ENCODE measurements around the gene MRPL9. TPM values are rescaled to one million over a fixed set of nuclear protein-coding genes. Genes with fewer than 3 reads are reported as not detected.
"Not testable (repeated sequence)": the region's sequence is repeated elsewhere in the genome, so short reads cannot be mapped to it uniquely, and the experiment has no call there.

MRPL9 gene
- total and polyA plus RNA-seq, 2 donors (not counting 1 experiment from before 2014, with no cell fraction given), result 65.5 to 84.6 TPM

DNA sequence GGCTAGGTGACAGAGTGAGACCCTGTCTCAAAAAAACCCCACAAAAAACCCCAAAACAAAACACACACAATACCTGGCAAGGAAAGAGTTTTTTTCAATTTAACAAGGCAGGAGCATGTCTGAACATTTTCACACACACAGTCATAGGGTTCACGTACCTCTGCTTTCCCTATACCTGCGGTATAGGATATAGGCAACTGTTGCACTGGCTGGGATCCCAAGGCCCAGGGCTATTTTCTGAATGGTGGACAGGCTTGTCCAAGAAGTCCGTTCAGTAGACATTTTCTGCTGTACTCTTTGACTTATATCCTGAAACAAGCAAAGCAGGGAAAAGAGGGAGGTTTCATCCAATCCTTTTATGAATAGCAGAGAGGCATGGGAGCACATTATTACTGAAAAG is 19.4 kb upstream of the MRPL9 start:
- H4K20me1 ChIP-seq (ENCODE audit: control insufficient read depth, insufficient read depth, low read length, poor library complexity, severe bottlenecking), result no peaks in the 10 kb centered on the region
- Mint-ChIP-seq H3K9me3 (ENCODE audit: insufficient read depth) (no peaks in the 10 kb centered on the region), H3K4me1 (no peaks in the 10 kb centered on the region), H3K4me3 (no peak overlapping the region), H3K27ac (no peak overlapping the region), H3K27me3 (no peaks in the 10 kb centered on the region)
- ChIA-PET POLR2A (no interaction called here), CTCF (no interaction called here)
- 100% methylated on average over 2 of the region's 3 CpGs for WGBS (ENCODE audit: insufficient coverage)
- intact Hi-C loops (cut with micrococcal nuclease), result no loop called here
- DNase-seq (no peak), ATAC-seq (ENCODE audit: low read depth) (no peak)
- no peaks in the 10 kb centered on the region for H3K27me3 ChIP-seq (replicated peaks in 1 of 4; ENCODE audit: control extremely low read depth in 1 of 4, control insufficient read depth in 3 of 4, insufficient read depth in 4 of 4, low read length in 3 of 4)
- H3K27ac ChIP-seq (ENCODE audit: low read length in 2 of 2), result no peak overlapping the region
- no peaks in the 10 kb centered on the region for H3K9me3 ChIP-seq (ENCODE audit: control extremely low read depth in 1 of 3, control insufficient read depth in 2 of 3, insufficient read depth in 1 of 3, low read length in 2 of 3)
- no peaks in the 10 kb centered on the region for H3K4me1 ChIP-seq (ENCODE audit: control insufficient read depth in 2 of 2, insufficient read depth in 2 of 2, low read length in 2 of 2)
- no peak overlapping the region for H3K4me3 ChIP-seq (ENCODE audit: control extremely low read depth in 1 of 5, extremely low read depth in 1 of 5, insufficient read depth in 1 of 5, low read depth in 2 of 5, low read length in 4 of 5)
- H2AFZ ChIP-seq (ENCODE audit: insufficient read depth, low read depth, low read length, poor library complexity, severe bottlenecking), result no peak overlapping the region
- no peaks in the 10 kb centered on the region for H3K79me2 ChIP-seq (ENCODE audit: control insufficient read depth, insufficient read depth, low read length)
- no peak for TF ChIP-seq EZH2 (IDR thresholded peaks at IDR 0.05; ENCODE audit: borderline replicate concordance, insufficient read depth, low read depth, low read length, poor library complexity, severe bottlenecking)
- TF ChIP-seq, protein P1, sequence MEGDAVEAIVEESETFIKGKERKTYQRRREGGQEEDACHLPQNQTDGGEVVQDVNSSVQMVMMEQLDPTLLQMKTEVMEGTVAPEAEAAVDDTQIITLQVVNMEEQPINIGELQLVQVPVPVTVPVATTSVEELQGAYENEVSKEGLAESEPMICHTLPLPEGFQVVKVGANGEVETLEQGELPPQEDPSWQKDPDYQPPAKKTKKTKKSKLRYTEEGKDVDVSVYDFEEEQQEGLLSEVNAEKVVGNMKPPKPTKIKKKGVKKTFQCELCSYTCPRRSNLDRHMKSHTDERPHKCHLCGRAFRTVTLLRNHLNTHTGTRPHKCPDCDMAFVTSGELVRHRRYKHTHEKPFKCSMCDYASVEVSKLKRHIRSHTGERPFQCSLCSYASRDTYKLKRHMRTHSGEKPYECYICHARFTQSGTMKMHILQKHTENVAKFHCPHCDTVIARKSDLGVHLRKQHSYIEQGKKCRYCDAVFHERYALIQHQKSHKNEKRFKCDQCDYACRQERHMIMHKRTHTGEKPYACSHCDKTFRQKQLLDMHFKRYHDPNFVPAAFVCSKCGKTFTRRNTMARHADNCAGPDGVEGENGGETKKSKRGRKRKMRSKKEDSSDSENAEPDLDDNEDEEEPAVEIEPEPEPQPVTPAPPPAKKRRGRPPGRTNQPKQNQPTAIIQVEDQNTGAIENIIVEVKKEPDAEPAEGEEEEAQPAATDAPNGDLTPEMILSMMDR (IDR thresholded peaks at IDR 0.05), result no peak
- no peak overlapping the region for H3K4me2 ChIP-seq (replicated peaks; ENCODE audit: low read depth, low read length, poor library complexity, severe bottlenecking)
- H3K36me3 ChIP-seq (replicated peaks in 1 of 2; ENCODE audit: control extremely low read depth in 1 of 2, control insufficient read depth in 1 of 2, extremely low read depth in 1 of 2, insufficient read depth in 2 of 2, low read length in 1 of 2), result peaks cover 0 to 18% of the 10 kb centered on the region in 2 experiments
- H3K9ac ChIP-seq (ENCODE audit: low read length), result no peak overlapping the region

DNA sequence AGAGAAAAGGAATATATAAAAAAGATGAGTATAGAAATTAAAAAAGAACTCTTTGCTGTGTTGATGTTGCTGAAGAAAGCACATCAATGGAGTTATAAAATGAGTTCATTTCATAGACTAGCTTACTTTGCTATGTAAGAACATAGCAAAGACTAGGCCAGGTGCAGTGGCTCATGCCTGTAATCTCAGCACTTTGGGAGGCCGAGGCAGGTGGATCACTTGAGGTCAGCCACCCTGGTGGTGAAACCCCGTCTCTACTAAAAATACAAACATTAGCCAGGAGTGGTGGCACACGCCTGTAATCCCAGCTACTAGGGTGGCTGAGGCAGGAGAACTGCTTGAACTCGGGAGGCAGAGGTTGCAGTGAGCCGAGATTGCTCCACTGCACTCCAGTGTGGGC is 18.7 kb upstream of the MRPL9 start:
- H3K4me3 Mint-ChIP-seq; H3K4me3 ChIP-seq (ENCODE audit: control extremely low read depth in 1 of 5, extremely low read depth in 1 of 5, insufficient read depth in 1 of 5, low read depth in 2 of 5, low read length in 4 of 5); H3K27ac Mint-ChIP-seq; intact Hi-C loops (cut with micrococcal nuclease); H3K79me2 ChIP-seq (ENCODE audit: control insufficient read depth, insufficient read depth, low read length); CTCF ChIA-PET; DNase-seq; H3K4me2 ChIP-seq (replicated peaks; ENCODE audit: low read depth, low read length, poor library complexity, severe bottlenecking); H3K27ac ChIP-seq (ENCODE audit: low read length in 2 of 2); POLR2A ChIA-PET; H3K27me3 Mint-ChIP-seq; H2AFZ ChIP-seq (ENCODE audit: insufficient read depth, low read depth, low read length, poor library complexity, severe bottlenecking); H3K4me1 Mint-ChIP-seq; H3K9ac ChIP-seq (ENCODE audit: low read length); H4K20me1 ChIP-seq (ENCODE audit: control insufficient read depth, insufficient read depth, low read length, poor library complexity, severe bottlenecking); H3K9me3 ChIP-seq (ENCODE audit: control extremely low read depth in 1 of 3, control insufficient read depth in 2 of 3, insufficient read depth in 1 of 3, low read length in 2 of 3); H3K4me1 ChIP-seq (ENCODE audit: control insufficient read depth in 2 of 2, insufficient read depth in 2 of 2, low read length in 2 of 2); H3K9me3 Mint-ChIP-seq (ENCODE audit: insufficient read depth); ATAC-seq (ENCODE audit: low read depth); H3K27me3 ChIP-seq (replicated peaks in 1 of 4; ENCODE audit: control extremely low read depth in 1 of 4, control insufficient read depth in 3 of 4, insufficient read depth in 4 of 4, low read length in 3 of 4): not testable (repeated sequence)
- 97% methylated on average over 3 of the region's 5 CpGs for WGBS (ENCODE audit: insufficient coverage)
- H3K36me3 ChIP-seq (replicated peaks in 1 of 2; ENCODE audit: control extremely low read depth in 1 of 2, control insufficient read depth in 1 of 2, extremely low read depth in 1 of 2, insufficient read depth in 2 of 2, low read length in 1 of 2), result peaks cover 0 to 19% of the 10 kb centered on the region in 2 experiments

DNA sequence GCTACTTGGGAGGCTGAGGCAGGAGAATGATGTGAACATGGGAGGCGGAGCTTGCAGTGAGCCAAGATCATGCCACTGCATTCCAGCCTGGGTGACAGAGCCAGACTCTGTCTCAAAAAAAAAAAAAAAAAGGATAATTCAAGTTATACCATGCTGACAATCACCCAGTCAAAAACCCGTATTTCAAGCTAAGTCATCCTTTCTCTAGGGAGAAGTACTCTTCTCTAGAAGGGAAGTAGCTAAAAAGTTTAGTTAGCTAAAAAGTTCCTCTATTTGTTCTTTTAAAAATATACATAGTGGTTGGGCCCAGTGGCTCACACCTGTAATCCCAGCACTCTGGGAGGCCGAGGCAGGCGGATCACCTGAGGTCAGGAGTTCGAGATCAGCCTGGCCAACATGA is 17.4 kb upstream of the MRPL9 start:
- H4K20me1 ChIP-seq (ENCODE audit: control insufficient read depth, insufficient read depth, low read length, poor library complexity, severe bottlenecking); H3K4me1 Mint-ChIP-seq; CTCF ChIA-PET; H3K4me2 ChIP-seq (replicated peaks; ENCODE audit: low read depth, low read length, poor library complexity, severe bottlenecking); H3K9me3 ChIP-seq (ENCODE audit: control extremely low read depth in 1 of 3, control insufficient read depth in 2 of 3, insufficient read depth in 1 of 3, low read length in 2 of 3); H3K9ac ChIP-seq (ENCODE audit: low read length); H3K4me3 ChIP-seq (ENCODE audit: control extremely low read depth in 1 of 5, extremely low read depth in 1 of 5, insufficient read depth in 1 of 5, low read depth in 2 of 5, low read length in 4 of 5); H2AFZ ChIP-seq (ENCODE audit: insufficient read depth, low read depth, low read length, poor library complexity, severe bottlenecking); H3K4me3 Mint-ChIP-seq; H3K9me3 Mint-ChIP-seq (ENCODE audit: insufficient read depth); H3K27me3 ChIP-seq (replicated peaks in 1 of 4; ENCODE audit: control extremely low read depth in 1 of 4, control insufficient read depth in 3 of 4, insufficient read depth in 4 of 4, low read length in 3 of 4); H3K27ac Mint-ChIP-seq; ATAC-seq (ENCODE audit: low read depth); H3K4me1 ChIP-seq (ENCODE audit: control insufficient read depth in 2 of 2, insufficient read depth in 2 of 2, low read length in 2 of 2); POLR2A ChIA-PET; H3K27me3 Mint-ChIP-seq; H3K79me2 ChIP-seq (ENCODE audit: control insufficient read depth, insufficient read depth, low read length); H3K27ac ChIP-seq (ENCODE audit: low read length in 2 of 2); DNase-seq; intact Hi-C loops (cut with micrococcal nuclease): not testable (repeated sequence)
- H3K36me3 ChIP-seq (replicated peaks in 1 of 2; ENCODE audit: control extremely low read depth in 1 of 2, control insufficient read depth in 1 of 2, extremely low read depth in 1 of 2, insufficient read depth in 2 of 2, low read length in 1 of 2), result peaks cover 0 to 30% of the 10 kb centered on the region in 2 experiments
- 69% methylated on average over 3 of the region's 5 CpGs for WGBS (ENCODE audit: insufficient coverage)
